Measurements from ENCODE around the gene ZNF212.

- no peak for TF ChIP-seq POLR2A (IDR thresholded peaks at IDR 0.05)
- TF ChIP-seq, protein P1, sequence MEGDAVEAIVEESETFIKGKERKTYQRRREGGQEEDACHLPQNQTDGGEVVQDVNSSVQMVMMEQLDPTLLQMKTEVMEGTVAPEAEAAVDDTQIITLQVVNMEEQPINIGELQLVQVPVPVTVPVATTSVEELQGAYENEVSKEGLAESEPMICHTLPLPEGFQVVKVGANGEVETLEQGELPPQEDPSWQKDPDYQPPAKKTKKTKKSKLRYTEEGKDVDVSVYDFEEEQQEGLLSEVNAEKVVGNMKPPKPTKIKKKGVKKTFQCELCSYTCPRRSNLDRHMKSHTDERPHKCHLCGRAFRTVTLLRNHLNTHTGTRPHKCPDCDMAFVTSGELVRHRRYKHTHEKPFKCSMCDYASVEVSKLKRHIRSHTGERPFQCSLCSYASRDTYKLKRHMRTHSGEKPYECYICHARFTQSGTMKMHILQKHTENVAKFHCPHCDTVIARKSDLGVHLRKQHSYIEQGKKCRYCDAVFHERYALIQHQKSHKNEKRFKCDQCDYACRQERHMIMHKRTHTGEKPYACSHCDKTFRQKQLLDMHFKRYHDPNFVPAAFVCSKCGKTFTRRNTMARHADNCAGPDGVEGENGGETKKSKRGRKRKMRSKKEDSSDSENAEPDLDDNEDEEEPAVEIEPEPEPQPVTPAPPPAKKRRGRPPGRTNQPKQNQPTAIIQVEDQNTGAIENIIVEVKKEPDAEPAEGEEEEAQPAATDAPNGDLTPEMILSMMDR (IDR thresholded peaks at IDR 0.05) = no peak
These were observed 7.1 kb upstream of the ZNF212 start for GRCh38 chr7:149232362-149232761.

Data from esophagus squamous epithelium (tissue), 4 donors.